ENCODE results near the gene LPP. TPM values are rescaled to one million over a fixed set of nuclear protein-coding genes. Genes with fewer than 3 reads are reported as not detected.

The LPP gene
- total and polyA plus RNA-seq, 4 donors = 7.2 to 50.3 (median 26.4) TPM

GRCh38 chr3:188646592-188646991, 492.6 kb downstream of the LPP start:
- WGBS (ENCODE audit: insufficient coverage) = 0% methylated on average over 1 of the region's 1 CpG
- Histone ChIP-seq H3K36me3 (ENCODE audit: control insufficient read depth, insufficient read depth, low read length) (no peaks in the 10 kb centered on the region), H3K4me3 (ENCODE audit: low read depth, low read length) (no peak overlapping the region), H3K9me3 (ENCODE audit: control insufficient read depth, insufficient read depth, low read length) (peaks cover 2% of the 10 kb centered on the region), H3K4me1 (ENCODE audit: control insufficient read depth, insufficient read depth, low read length) (no peaks in the 10 kb centered on the region), H3K27ac (ENCODE audit: low read depth, low read length) (no peak overlapping the region), H3K27me3 (ENCODE audit: control insufficient read depth, insufficient read depth, low read length) (no peaks in the 10 kb centered on the region)
- DNase-seq (ENCODE audit: low read depth in 4 of 6, low spot score in 6 of 6) = peak in 2 of 6 donors; percentile 34 to 53

GRCh38 chr3:188647237-188647636, 493.3 kb downstream of the LPP start:
- 80% methylated on average over 1 of the region's 6 CpGs for WGBS (ENCODE audit: insufficient coverage)
- Histone ChIP-seq H3K36me3 (ENCODE audit: control insufficient read depth, insufficient read depth, low read length) (no peaks in the 10 kb centered on the region), H3K27ac (ENCODE audit: low read depth, low read length) (no peak overlapping the region), H3K4me3 (ENCODE audit: low read depth, low read length) (no peak overlapping the region), H3K27me3 (ENCODE audit: control insufficient read depth, insufficient read depth, low read length) (no peaks in the 10 kb centered on the region), H3K9me3 (ENCODE audit: control insufficient read depth, insufficient read depth, low read length) (peaks cover 2% of the 10 kb centered on the region), H3K4me1 (ENCODE audit: control insufficient read depth, insufficient read depth, low read length) (no peaks in the 10 kb centered on the region)
- no peak for DNase-seq (ENCODE audit: low read depth in 4 of 6, low spot score in 6 of 6)

DNA sequence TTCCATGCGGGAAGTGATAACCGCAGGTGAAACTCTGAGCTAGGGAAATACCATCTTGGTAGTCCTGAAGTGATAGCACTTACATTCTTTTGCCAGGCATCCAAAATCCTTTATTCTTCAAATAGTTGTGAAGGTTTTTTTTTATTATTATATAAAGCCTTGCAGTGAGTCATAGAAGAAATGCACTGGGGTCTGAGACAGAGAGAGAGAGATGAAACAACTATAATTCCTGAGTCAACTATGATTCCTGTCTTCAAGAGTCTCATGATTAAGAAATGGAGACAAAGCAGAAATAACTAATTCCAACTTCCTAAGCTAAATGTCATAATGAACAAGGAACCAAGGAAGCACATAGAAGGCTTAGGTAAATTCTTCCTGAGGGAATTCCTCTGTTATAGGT, 495.6 kb downstream of the LPP start:
- Histone ChIP-seq H3K4me1 (ENCODE audit: control insufficient read depth, insufficient read depth, low read length) (no peaks in the 10 kb centered on the region), H3K4me3 (ENCODE audit: low read depth, low read length) (no peak overlapping the region), H3K36me3 (ENCODE audit: control insufficient read depth, insufficient read depth, low read length) (no peaks in the 10 kb centered on the region), H3K27ac (ENCODE audit: low read depth, low read length) (no peak overlapping the region), H3K27me3 (ENCODE audit: control insufficient read depth, insufficient read depth, low read length) (no peaks in the 10 kb centered on the region), H3K9me3 (ENCODE audit: control insufficient read depth, insufficient read depth, low read length) (peaks cover 2% of the 10 kb centered on the region)
- WGBS (ENCODE audit: insufficient coverage) = 100% methylated on average over 1 of the region's 2 CpGs
- DNase-seq (ENCODE audit: low read depth in 4 of 6, low spot score in 6 of 6) = no peak

DNA sequence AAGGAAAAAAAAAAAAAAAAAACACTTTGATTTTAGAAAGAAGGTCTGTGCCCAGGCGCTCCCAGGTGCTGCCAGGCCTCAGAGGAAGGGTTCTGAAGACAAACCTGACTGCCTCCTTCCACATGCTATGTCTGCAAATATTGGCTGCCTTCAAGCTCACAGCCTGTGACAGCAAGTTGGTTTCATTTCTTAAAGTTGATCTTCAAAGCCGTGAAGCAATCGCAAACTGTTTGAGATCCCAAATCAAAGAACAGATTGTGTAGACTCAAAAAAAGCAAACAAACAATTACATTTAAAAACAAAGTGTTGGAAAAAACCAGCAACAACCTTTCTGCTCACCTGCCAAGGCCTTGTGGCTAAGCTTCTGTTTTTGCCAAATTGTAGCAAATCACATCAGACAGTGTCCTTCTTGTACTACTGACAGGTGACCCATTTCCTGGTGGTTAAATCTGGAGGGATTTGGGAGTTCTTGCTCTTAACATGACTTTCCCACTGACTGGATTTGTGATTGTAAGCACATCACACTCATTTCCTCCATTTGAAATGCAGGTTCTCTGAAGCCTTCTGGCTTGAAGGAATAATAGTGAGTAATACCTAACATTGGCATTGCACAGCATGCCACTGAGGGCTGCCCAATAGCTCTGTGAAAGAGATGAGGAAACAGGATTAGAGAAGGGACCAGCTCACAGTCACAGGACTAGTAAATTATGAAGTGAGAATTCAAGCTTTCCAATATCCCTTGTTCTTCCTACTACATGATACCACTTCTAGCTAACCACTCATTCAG, 502.4 kb downstream of the LPP start:
- WGBS (ENCODE audit: insufficient coverage) = 83% methylated on average over 1 of the region's 3 CpGs
- peak in 1 of 6 donors; percentile 43 for DNase-seq (ENCODE audit: low read depth in 4 of 6, low spot score in 6 of 6)
- Histone ChIP-seq H3K4me1 (ENCODE audit: control insufficient read depth, insufficient read depth, low read length) (no peaks in the 10 kb centered on the region), H3K36me3 (ENCODE audit: control insufficient read depth, insufficient read depth, low read length) (no peaks in the 10 kb centered on the region), H3K4me3 (ENCODE audit: low read depth, low read length) (no peak overlapping the region), H3K27me3 (ENCODE audit: control insufficient read depth, insufficient read depth, low read length) (no peaks in the 10 kb centered on the region), H3K9me3 (ENCODE audit: control insufficient read depth, insufficient read depth, low read length) (no peaks in the 10 kb centered on the region), H3K27ac (ENCODE audit: low read depth, low read length) (no peak overlapping the region)

DNA sequence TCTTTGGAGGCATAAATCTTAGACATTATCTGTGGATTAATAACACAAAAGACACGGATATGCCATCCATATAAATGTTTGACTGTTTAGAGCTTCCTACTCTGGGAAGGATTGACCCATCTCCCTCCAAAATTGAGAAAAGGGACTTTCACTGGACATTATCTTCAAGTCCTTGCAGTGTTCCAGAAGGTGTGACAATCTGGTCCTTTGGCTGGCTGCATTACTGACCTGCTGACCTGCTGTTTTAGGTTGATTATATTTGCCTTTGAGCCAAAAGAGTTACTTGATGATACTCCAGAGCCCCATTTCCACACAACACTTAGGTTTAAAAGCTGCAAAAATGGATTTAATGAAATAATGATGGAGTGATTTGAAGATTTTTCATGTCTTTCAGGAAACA, 504.6 kb downstream of the LPP start:
- Histone ChIP-seq H3K27me3 (ENCODE audit: control insufficient read depth, insufficient read depth, low read length) (no peaks in the 10 kb centered on the region), H3K9me3 (ENCODE audit: control insufficient read depth, insufficient read depth, low read length) (no peaks in the 10 kb centered on the region), H3K4me3 (ENCODE audit: low read depth, low read length) (no peak overlapping the region), H3K4me1 (ENCODE audit: control insufficient read depth, insufficient read depth, low read length) (no peaks in the 10 kb centered on the region), H3K27ac (ENCODE audit: low read depth, low read length) (no peak overlapping the region), H3K36me3 (ENCODE audit: control insufficient read depth, insufficient read depth, low read length) (no peaks in the 10 kb centered on the region)
- no CpG with 5 or more reads among the region's 1 CpG for WGBS (ENCODE audit: insufficient coverage)
- no peak for DNase-seq (ENCODE audit: low read depth in 4 of 6, low spot score in 6 of 6)

- Histone ChIP-seq H3K4me3 (ENCODE audit: low read depth, low read length) (no peak overlapping the region), H3K27ac (ENCODE audit: low read depth, low read length) (no peak overlapping the region), H3K27me3 (ENCODE audit: control insufficient read depth, insufficient read depth, low read length) (no peaks in the 10 kb centered on the region), H3K36me3 (ENCODE audit: control insufficient read depth, insufficient read depth, low read length) (no peaks in the 10 kb centered on the region), H3K9me3 (ENCODE audit: control insufficient read depth, insufficient read depth, low read length) (no peaks in the 10 kb centered on the region), H3K4me1 (ENCODE audit: control insufficient read depth, insufficient read depth, low read length) (no peaks in the 10 kb centered on the region)
- peak in 4 of 6 donors; percentile 8 to 76 (median 44) for DNase-seq (ENCODE audit: low read depth in 4 of 6, low spot score in 6 of 6)
- WGBS (ENCODE audit: insufficient coverage) = 67% methylated on average over 1 of the region's 5 CpGs
These were observed 505.6 kb downstream of the LPP start for GRCh38 chr3:188659449-188660090.

- Histone ChIP-seq H3K36me3 (ENCODE audit: control insufficient read depth, insufficient read depth, low read length) (no peaks in the 10 kb centered on the region), H3K4me1 (ENCODE audit: control insufficient read depth, insufficient read depth, low read length) (no peaks in the 10 kb centered on the region), H3K4me3 (ENCODE audit: low read depth, low read length) (no peak overlapping the region), H3K9me3 (ENCODE audit: control insufficient read depth, insufficient read depth, low read length) (no peaks in the 10 kb centered on the region), H3K27ac (ENCODE audit: low read depth, low read length) (no peak overlapping the region), H3K27me3 (ENCODE audit: control insufficient read depth, insufficient read depth, low read length) (no peaks in the 10 kb centered on the region)
- DNase-seq (ENCODE audit: low read depth in 4 of 6, low spot score in 6 of 6) = no peak
- no CpG with 5 or more reads among the region's 1 CpG for WGBS (ENCODE audit: insufficient coverage)
These were observed 506.5 kb downstream of the LPP start for GRCh38 chr3:188660415-188660814.

DNA sequence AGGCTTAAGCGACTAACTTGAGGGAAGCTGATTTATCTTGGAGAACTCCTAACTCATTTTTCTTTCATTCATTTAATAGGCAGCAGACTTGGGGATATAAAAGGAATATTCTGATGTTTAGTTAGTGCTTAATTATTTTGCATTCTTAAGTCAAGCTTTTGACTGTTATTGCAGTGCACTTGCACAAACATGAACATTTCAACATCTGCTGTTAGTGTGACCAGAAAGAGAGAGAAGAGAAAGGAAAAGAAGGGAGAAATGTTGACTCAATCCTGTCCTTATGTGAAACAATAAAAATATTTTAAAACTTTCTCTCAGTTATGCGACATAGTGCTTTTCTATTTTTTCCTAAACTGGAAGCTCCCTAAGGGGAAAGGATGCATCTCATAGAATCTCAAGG, 507.8 kb downstream of the LPP start:
- H3K9me3 ChIP-seq (ENCODE audit: control insufficient read depth, insufficient read depth, low read length) = no peaks in the 10 kb centered on the region
- no CpG with 5 or more reads among the region's 2 CpGs for WGBS (ENCODE audit: insufficient coverage)
- H3K4me1 ChIP-seq (ENCODE audit: control insufficient read depth, insufficient read depth, low read length) = no peaks in the 10 kb centered on the region

DNA sequence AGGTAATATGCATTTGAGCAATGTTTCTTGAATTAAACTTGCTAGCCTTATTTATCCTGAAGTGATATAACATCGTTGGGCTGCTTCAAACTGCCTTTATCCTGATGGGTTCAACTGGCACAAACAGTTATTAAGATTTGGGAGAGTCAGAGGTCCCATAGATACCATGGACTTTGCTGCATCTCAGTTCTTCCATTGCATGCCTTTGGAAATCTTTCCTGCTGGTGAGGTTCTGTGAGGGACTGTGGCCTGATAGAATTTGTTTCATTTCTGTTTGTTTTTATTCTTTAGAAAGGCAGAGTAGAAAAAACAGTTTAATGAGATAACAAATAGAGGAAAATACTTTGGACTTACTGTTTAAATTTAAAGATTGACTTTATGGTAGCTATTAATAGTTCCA, 508.3 kb downstream of the LPP start:
- H3K36me3 ChIP-seq (ENCODE audit: control insufficient read depth, insufficient read depth, low read length) = no peaks in the 10 kb centered on the region
- H3K9me3 ChIP-seq (ENCODE audit: control insufficient read depth, insufficient read depth, low read length) = no peaks in the 10 kb centered on the region
- H3K27ac ChIP-seq (ENCODE audit: low read depth, low read length) = no peak overlapping the region
- no peaks in the 10 kb centered on the region for H3K4me1 ChIP-seq (ENCODE audit: control insufficient read depth, insufficient read depth, low read length)
- WGBS (ENCODE audit: insufficient coverage) = 86% methylated on average over 1 of the region's 1 CpG
- no peak for DNase-seq (ENCODE audit: low read depth in 4 of 6, low spot score in 6 of 6)
- no peaks in the 10 kb centered on the region for H3K27me3 ChIP-seq (ENCODE audit: control insufficient read depth, insufficient read depth, low read length)
- no peak overlapping the region for H3K4me3 ChIP-seq (ENCODE audit: low read depth, low read length)

More for the DNA sequence above, 507.8 kb downstream of the LPP start:
- no peak overlapping the region for H3K4me3 ChIP-seq (ENCODE audit: low read depth, low read length)
- no peak overlapping the region for H3K27ac ChIP-seq (ENCODE audit: low read depth, low read length)
- DNase-seq (ENCODE audit: low read depth in 4 of 6, low spot score in 6 of 6) = no peak
- H3K27me3 ChIP-seq (ENCODE audit: control insufficient read depth, insufficient read depth, low read length) = no peaks in the 10 kb centered on the region
- H3K36me3 ChIP-seq (ENCODE audit: control insufficient read depth, insufficient read depth, low read length) = no peaks in the 10 kb centered on the region

GRCh38 chr3:188662795-188663194, 508.8 kb downstream of the LPP start:
- no CpG with 5 or more reads among the region's 2 CpGs for WGBS (ENCODE audit: insufficient coverage)
- no peaks in the 10 kb centered on the region for H3K9me3 ChIP-seq (ENCODE audit: control insufficient read depth, insufficient read depth, low read length)
- no peak overlapping the region for H3K27ac ChIP-seq (ENCODE audit: low read depth, low read length)
- H3K27me3 ChIP-seq (ENCODE audit: control insufficient read depth, insufficient read depth, low read length) = no peaks in the 10 kb centered on the region
- H3K4me1 ChIP-seq (ENCODE audit: control insufficient read depth, insufficient read depth, low read length) = no peaks in the 10 kb centered on the region
- H3K36me3 ChIP-seq (ENCODE audit: control insufficient read depth, insufficient read depth, low read length) = no peaks in the 10 kb centered on the region
- H3K4me3 ChIP-seq (ENCODE audit: low read depth, low read length) = no peak overlapping the region
- no peak for DNase-seq (ENCODE audit: low read depth in 4 of 6, low spot score in 6 of 6)
